Ishikawa (cell line): ENCODE data around the gene BROX.

Experiments used
- EGR1 ChIP-seq: IDR thresholded peaks from 2 replicates; pipeline ENCODE4 v1.6.1; 2012
- EP300 ChIP-seq: IDR thresholded peaks from 2 replicates; pipeline ENCODE4 v1.6.1; 2012; ENCODE audit warnings: borderline replicate concordance
- RAD21 ChIP-seq: IDR thresholded peaks from 2 replicates; pipeline ENCODE4 v1.6.1; 2012; ENCODE audit warnings: low read depth
- TAF1 ChIP-seq: IDR thresholded peaks from 2 replicates; pipeline ENCODE4 v1.6.1; 2012; ENCODE audit warnings: low read depth, mild to moderate bottlenecking
- TCF12 ChIP-seq: IDR thresholded peaks from 2 replicates; pipeline ENCODE4 v1.6.1; 2012; ENCODE audit warnings: low read depth
- TEAD4 ChIP-seq: IDR thresholded peaks from 2 replicates; pipeline ENCODE4 v1.6.1; 2012
- YY1 ChIP-seq: IDR thresholded peaks from 2 replicates; pipeline ENCODE4 v1.6.1; 2012; ENCODE audit warnings: low read depth
- ZBTB7A ChIP-seq: IDR thresholded peaks from 2 replicates; pipeline ENCODE4 v1.6.1; 2012; ENCODE audit warnings: low read depth
- TF ChIP-seq, protein P1 (sequence below): IDR thresholded peaks from 2 replicates; pipeline ENCODE4 v1.6.1; 2012; ENCODE audit warnings: low read depth, mild to moderate bottlenecking

DNA sequence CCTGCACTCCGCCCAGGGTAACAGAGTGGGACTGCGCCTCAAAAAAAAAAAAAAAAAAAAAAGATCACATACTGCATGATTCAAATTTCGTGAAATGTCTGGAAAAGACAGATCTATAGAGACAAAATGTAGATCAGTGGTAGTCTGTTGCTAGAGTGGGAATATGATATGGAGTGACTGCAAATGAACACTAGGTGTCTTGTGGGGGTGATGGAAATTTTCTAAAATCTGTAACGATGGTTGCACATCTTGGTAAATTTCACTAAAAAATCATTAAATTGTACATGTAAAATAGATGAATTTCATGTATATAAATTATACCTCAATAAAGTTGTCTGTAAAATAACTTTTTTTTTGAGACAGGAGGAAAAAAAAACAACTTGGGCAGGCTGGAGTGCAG is 5.5 kb upstream of the BROX start:
- no peak for TF ChIP-seq RAD21
- TF ChIP-seq EP300: no peak
- TF ChIP-seq TAF1: no peak
- TF ChIP-seq, protein P1, sequence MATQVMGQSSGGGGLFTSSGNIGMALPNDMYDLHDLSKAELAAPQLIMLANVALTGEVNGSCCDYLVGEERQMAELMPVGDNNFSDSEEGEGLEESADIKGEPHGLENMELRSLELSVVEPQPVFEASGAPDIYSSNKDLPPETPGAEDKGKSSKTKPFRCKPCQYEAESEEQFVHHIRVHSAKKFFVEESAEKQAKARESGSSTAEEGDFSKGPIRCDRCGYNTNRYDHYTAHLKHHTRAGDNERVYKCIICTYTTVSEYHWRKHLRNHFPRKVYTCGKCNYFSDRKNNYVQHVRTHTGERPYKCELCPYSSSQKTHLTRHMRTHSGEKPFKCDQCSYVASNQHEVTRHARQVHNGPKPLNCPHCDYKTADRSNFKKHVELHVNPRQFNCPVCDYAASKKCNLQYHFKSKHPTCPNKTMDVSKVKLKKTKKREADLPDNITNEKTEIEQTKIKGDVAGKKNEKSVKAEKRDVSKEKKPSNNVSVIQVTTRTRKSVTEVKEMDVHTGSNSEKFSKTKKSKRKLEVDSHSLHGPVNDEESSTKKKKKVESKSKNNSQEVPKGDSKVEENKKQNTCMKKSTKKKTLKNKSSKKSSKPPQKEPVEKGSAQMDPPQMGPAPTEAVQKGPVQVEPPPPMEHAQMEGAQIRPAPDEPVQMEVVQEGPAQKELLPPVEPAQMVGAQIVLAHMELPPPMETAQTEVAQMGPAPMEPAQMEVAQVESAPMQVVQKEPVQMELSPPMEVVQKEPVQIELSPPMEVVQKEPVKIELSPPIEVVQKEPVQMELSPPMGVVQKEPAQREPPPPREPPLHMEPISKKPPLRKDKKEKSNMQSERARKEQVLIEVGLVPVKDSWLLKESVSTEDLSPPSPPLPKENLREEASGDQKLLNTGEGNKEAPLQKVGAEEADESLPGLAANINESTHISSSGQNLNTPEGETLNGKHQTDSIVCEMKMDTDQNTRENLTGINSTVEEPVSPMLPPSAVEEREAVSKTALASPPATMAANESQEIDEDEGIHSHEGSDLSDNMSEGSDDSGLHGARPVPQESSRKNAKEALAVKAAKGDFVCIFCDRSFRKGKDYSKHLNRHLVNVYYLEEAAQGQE: no peak
- TF ChIP-seq ZBTB7A: no peak
- no peak for TF ChIP-seq TEAD4
- TF ChIP-seq EGR1: no peak
- TF ChIP-seq YY1: no peak
- no peak for TF ChIP-seq TCF12
